Measurements from ENCODE around the gene PSME3.
"Not testable (repeated sequence)": the region's sequence is repeated elsewhere in the genome, so short reads cannot be mapped to it uniquely, and the experiment has no call there.

The PSME3 gene

GRCh38 chr17:42878123-42878880 lies 45.1 kb downstream of the PSME3 start:
- no peak for DNase-seq (ENCODE audit: low read depth)

- no peak for DNase-seq (ENCODE audit: low read depth)
Observed at GRCh38 chr17:42878924-42879595, 45.9 kb downstream of the PSME3 start.

- DNase-seq (ENCODE audit: low read depth): no peak
Observed at GRCh38 chr17:42879596-42879985, 46.4 kb downstream of the PSME3 start.

GRCh38 chr17:42880776-42881310 lies 47.6 kb downstream of the PSME3 start:
- no peak for DNase-seq (ENCODE audit: low read depth)

GRCh38 chr17:42881706-42882105 lies 48.5 kb downstream of the PSME3 start:
- DNase-seq (ENCODE audit: low read depth): not testable (repeated sequence)

- no peak for DNase-seq (ENCODE audit: low read depth)
Observed at GRCh38 chr17:42882166-42882565, 49.0 kb downstream of the PSME3 start.

- no peak for DNase-seq (ENCODE audit: low read depth)
Observed at GRCh38 chr17:42883802-42884558, 50.8 kb downstream of the PSME3 start.

GRCh38 chr17:42885806-42886205 lies 52.6 kb downstream of the PSME3 start:
- DNase-seq (ENCODE audit: low read depth): not testable (repeated sequence)

- no peak for DNase-seq (ENCODE audit: low read depth)
Observed at GRCh38 chr17:42886283-42887176, 53.3 kb downstream of the PSME3 start.

GRCh38 chr17:42889809-42890208 lies 56.6 kb downstream of the PSME3 start:
- no peak for DNase-seq (ENCODE audit: low read depth)

GRCh38 chr17:42891539-42892152 lies 58.4 kb downstream of the PSME3 start:
- no peak for DNase-seq (ENCODE audit: low read depth)

- DNase-seq (ENCODE audit: low read depth): no peak
Observed at GRCh38 chr17:42893359-42893758, 60.2 kb downstream of the PSME3 start.

Measured in stimulated activated CD8-positive, alpha-beta memory T cell treated with anti-CD3 and anti-CD28 coated beads, Interleukin-4, amount 100 ng/mL, for 24 hours (primary cell).